ENCODE results near the gene ITGB2.

DNA sequence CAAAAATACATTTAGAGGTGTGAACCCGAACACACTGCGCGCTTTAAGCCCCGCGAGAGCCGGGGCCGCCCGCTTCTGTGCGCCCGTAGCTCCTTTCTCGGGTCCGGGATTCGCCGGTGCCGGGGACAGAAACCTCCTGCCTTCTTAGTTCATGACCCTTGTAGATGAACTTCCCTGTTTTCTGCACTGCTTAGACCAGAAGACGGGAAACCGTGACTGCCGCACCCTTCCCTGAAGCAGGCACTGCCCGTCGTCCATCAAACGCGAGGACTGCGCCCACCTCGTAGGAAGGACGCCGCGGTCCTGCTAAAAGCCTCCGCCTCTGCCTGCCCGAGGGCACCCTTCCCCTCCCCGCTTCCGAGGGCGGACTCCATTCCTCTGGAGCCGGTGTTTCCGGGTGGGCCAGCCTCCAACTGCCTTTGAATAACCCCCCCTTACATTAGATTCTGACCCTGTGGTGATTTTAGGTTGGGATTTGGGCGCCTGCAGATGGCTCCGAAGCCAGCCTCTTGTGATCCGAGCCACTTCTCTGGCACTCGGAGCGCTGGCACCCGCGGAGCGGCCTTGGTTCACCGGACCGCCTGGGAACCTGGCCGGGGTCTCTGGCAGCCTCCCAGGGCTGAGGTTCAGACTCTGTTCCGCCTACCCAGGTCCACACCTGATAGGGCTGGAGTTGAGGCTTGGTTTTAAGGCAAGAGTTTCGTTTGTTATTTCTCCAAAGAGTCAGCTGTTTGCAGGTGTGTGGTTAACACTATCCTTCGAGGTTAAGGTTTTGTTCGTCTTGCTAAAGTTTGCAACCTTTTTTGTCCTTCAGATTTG lies 46.0 kb downstream of the ITGB2 start:
- TF ChIP-seq POLR2A (IDR thresholded peaks at IDR 0.05) (peak in 2 of 4 donors; percentile 28 to 47), POLR2AphosphoS5 (IDR thresholded peaks at IDR 0.05) (peak; percentile 83 to 87), EP300 (IDR thresholded peaks at IDR 0.05) (peak in 2 of 4 donors; percentile 69 to 87)
- TF ChIP-seq, protein P1, sequence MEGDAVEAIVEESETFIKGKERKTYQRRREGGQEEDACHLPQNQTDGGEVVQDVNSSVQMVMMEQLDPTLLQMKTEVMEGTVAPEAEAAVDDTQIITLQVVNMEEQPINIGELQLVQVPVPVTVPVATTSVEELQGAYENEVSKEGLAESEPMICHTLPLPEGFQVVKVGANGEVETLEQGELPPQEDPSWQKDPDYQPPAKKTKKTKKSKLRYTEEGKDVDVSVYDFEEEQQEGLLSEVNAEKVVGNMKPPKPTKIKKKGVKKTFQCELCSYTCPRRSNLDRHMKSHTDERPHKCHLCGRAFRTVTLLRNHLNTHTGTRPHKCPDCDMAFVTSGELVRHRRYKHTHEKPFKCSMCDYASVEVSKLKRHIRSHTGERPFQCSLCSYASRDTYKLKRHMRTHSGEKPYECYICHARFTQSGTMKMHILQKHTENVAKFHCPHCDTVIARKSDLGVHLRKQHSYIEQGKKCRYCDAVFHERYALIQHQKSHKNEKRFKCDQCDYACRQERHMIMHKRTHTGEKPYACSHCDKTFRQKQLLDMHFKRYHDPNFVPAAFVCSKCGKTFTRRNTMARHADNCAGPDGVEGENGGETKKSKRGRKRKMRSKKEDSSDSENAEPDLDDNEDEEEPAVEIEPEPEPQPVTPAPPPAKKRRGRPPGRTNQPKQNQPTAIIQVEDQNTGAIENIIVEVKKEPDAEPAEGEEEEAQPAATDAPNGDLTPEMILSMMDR (IDR thresholded peaks at IDR 0.05) = no peak
